Liver (tissue), 9 donors: ENCODE measurements around the gene UBXN1. TPM values are rescaled to one million over a fixed set of nuclear protein-coding genes. Genes with fewer than 3 reads are reported as not detected.
"Not testable (repeated sequence)": the region's sequence is repeated elsewhere in the genome, so short reads cannot be mapped to it uniquely, and the experiment has no call there.

Experiments
- DNase-seq: peaks from one replicate; pipeline ENCODE4 v3.0.0-alpha.2; 2017; ENCODE audit warnings: low spot score
- H3K27ac ChIP-seq, 2 donors: one replicate each; pipeline ENCODE4 v1.7.0; 2013; ENCODE audit warnings: inconsistent platforms in 2 of 2, low read length in 2 of 2, control low read depth in 1 of 2, low read depth in 1 of 2, mild to moderate bottlenecking in 1 of 2
- H3K27me3 ChIP-seq, 4 donors: one replicate each; pipeline versions ENCODE4 v1.6.1 to v1.7.0; 2013; ENCODE audit warnings: low read length in 3 of 4, inconsistent platforms in 1 of 4, mild to moderate bottlenecking in 1 of 4, moderate library complexity in 1 of 4; ENCODE audit not compliant: control insufficient read depth in 4 of 4, insufficient read depth in 4 of 4
- H3K36me3 ChIP-seq, 4 donors: one replicate each; pipeline versions ENCODE4 v1.6.1 to v1.7.0; 2013; ENCODE audit warnings: low read length in 3 of 4, mild to moderate bottlenecking in 3 of 4, low read depth in 1 of 4, moderate library complexity in 1 of 4; ENCODE audit not compliant: control insufficient read depth in 4 of 4, insufficient read depth in 3 of 4
- H3K4me1 ChIP-seq, 4 donors: one replicate each; pipeline versions ENCODE4 v1.6.1 to v1.7.0; 2013; ENCODE audit warnings: low read length in 3 of 4, mild to moderate bottlenecking in 3 of 4, moderate library complexity in 1 of 4; ENCODE audit not compliant: control insufficient read depth in 4 of 4, insufficient read depth in 4 of 4
- H3K4me3 ChIP-seq, 3 donors: one replicate each; pipeline versions ENCODE4 v1.6.1 to v1.7.0; 2013; ENCODE audit warnings: low read length in 3 of 3, control low read depth in 1 of 3, low read depth in 1 of 3, mild to moderate bottlenecking in 1 of 3
- H3K9ac ChIP-seq, 2 donors: one replicate each; pipeline ENCODE4 v1.7.0; 2013; ENCODE audit warnings: low read length in 2 of 2, mild to moderate bottlenecking in 2 of 2, moderate library complexity in 2 of 2, control low read depth in 1 of 2, low read depth in 1 of 2
- H3K9me3 ChIP-seq, 4 donors: one replicate each; pipeline versions ENCODE4 v1.6.1 to v1.7.0; 2013; ENCODE audit warnings: low read length in 3 of 4; ENCODE audit not compliant: control insufficient read depth in 4 of 4
- ATF3 ChIP-seq: IDR thresholded peaks from 2 replicates; pipeline ENCODE4 v1.6.1; 2016; ENCODE audit warnings: antibody characterized with exemption
- CTCF ChIP-seq: fragments of 150-350 bp; IDR thresholded peaks from 2 replicates; pipeline ENCODE4 v1.5.1; 2017; ENCODE audit warnings: improper control_type of control experiment, low read depth, low read length; ENCODE audit not compliant: missing input control
- EGR1 ChIP-seq, 2 donors: IDR thresholded peaks; 2 replicates each; pipeline ENCODE4 v1.6.1; 2016 to 2018; ENCODE audit warnings: antibody characterized with exemption in 2 of 2, low read depth in 2 of 2
- FOXA1 ChIP-seq: IDR thresholded peaks from 2 replicates; pipeline ENCODE4 v1.6.1; 2016; ENCODE audit warnings: antibody characterized with exemption
- FOXA2 ChIP-seq: IDR thresholded peaks from 2 replicates; pipeline ENCODE4 v1.6.1; 2016; ENCODE audit warnings: antibody characterized with exemption
- GABPA ChIP-seq, 2 donors: IDR thresholded peaks in 1 of 2; conservative IDR thresholded peaks in 1 of 2; 2 replicates each; pipeline ENCODE4 v1.6.1; 2016; ENCODE audit warnings: antibody characterized with exemption in 2 of 2, mild to moderate bottlenecking in 1 of 2, moderate library complexity in 1 of 2
- HNF4A ChIP-seq, 2 donors: conservative IDR thresholded peaks; 2 replicates each; pipeline ENCODE4 v1.6.1; 2016; ENCODE audit warnings: antibody characterized with exemption in 2 of 2, mild to moderate bottlenecking in 2 of 2
- HNF4G ChIP-seq: IDR thresholded peaks from 2 replicates; pipeline ENCODE4 v1.6.1; 2016; ENCODE audit warnings: antibody characterized with exemption
- JUND ChIP-seq, 2 donors: IDR thresholded peaks; 2 replicates each; pipeline ENCODE4 v1.6.1; 2016; ENCODE audit warnings: antibody characterized with exemption in 2 of 2
- MAX ChIP-seq: IDR thresholded peaks from 2 replicates; pipeline ENCODE4 v1.6.1; 2016; ENCODE audit warnings: antibody characterized with exemption
- NR2F2 ChIP-seq: IDR thresholded peaks from 2 replicates; pipeline ENCODE4 v1.6.1; 2016; ENCODE audit warnings: antibody characterized with exemption
- RAD21 ChIP-seq, 2 donors: IDR thresholded peaks; 2 replicates each; pipeline ENCODE4 v1.6.1; 2016; ENCODE audit warnings: antibody characterized with exemption in 2 of 2, mild to moderate bottlenecking in 2 of 2
- REST ChIP-seq: IDR thresholded peaks from 2 replicates; pipeline ENCODE4 v1.6.1; 2016; ENCODE audit warnings: antibody characterized with exemption, mild to moderate bottlenecking
- RXRA ChIP-seq, 2 donors: IDR thresholded peaks; 2 replicates each; pipeline ENCODE4 v1.6.1; 2017 to 2018; ENCODE audit warnings: antibody characterized with exemption in 2 of 2, mild to moderate bottlenecking in 1 of 2
- SP1 ChIP-seq: IDR thresholded peaks from 2 replicates; pipeline ENCODE4 v1.6.1; 2018; ENCODE audit warnings: antibody characterized with exemption, mild to moderate bottlenecking
- TAF1 ChIP-seq: conservative IDR thresholded peaks from 2 replicates; pipeline ENCODE4 v1.6.1; 2016; ENCODE audit warnings: antibody characterized with exemption, mild to moderate bottlenecking
- YY1 ChIP-seq: IDR thresholded peaks from 2 replicates; pipeline ENCODE4 v1.6.1; 2016; ENCODE audit warnings: antibody characterized with exemption, mild to moderate bottlenecking
- WGBS: extraction: QIAGEN DNeasy Blood & Tissue Kit; methylation state at CpG from one replicate; pipeline ENCODE4 v1.1.7; 2013; 5-methylcytosine and 5-hydroxymethylcytosine counted together
- polyA plus RNA-seq, 2 donors: library from polyadenylated mRNA; stranded (reverse) in 1 of 2; unstranded in 1 of 2; fragments of 200-250 nt in 1 of 2; fragments of >200 nt in 1 of 2; fragmentation: Nextera tagmentation in 1 of 2; extraction: Ambion mirVana in 1 of 2; gene quantifications; one replicate each; pipeline versions ENCODE4 v1.2.1 to v1.2.3, GENCODE V29; 2013 to 2015
- total RNA-seq, 2 donors: library from RNA; depleted of rRNA; stranded (reverse); fragments of >200 nt; gene quantifications; one replicate each; pipeline ENCODE4 v1.2.3, GENCODE V29; 2014
- donor health status: healthy.
- donor health status: healthy.
- donor health status: healthy.
- donor health status: healthy.
- donor health status: healthy.

UBXN1 gene
- total and polyA plus RNA-seq, 4 donors = 31.4 to 45.7 (median 41.2) TPM

GRCh38 chr11:62694455-62695167 lies 15.7 kb upstream of the UBXN1 start:
- WGBS = 56% methylated on average over 14 of the region's 14 CpGs
- Histone ChIP-seq H3K27me3 (no peaks in the 10 kb centered on the region), H3K9ac (no peak overlapping the region), H3K36me3 (peaks cover 8 to 24% (median 18%) of the 10 kb centered on the region in 4 donors), H3K4me3 (no peak overlapping the region), H3K4me1 (peaks cover 0 to 5% (median 1%) of the 10 kb centered on the region in 4 donors), H3K27ac (no peak overlapping the region), H3K9me3 (no peaks in the 10 kb centered on the region)
- DNase-seq = peak; percentile 84
- TF ChIP-seq HNF4A (conservative IDR thresholded peaks at IDR 0.05) (peak in 1 of 2 donors; percentile 16), FOXA1 (no peak), JUND (IDR thresholded peaks at IDR 0.05) (no peak), GABPA (IDR thresholded peaks at IDR 0.05 in 1 of 2, conservative IDR thresholded peaks at IDR 0.05 in 1 of 2) (peak in 1 of 2 donors; percentile 30), TAF1 (no peak), RXRA (IDR thresholded peaks at IDR 0.05) (peak; percentile 12 to 37), EGR1 (IDR thresholded peaks at IDR 0.05; ENCODE audit: low read depth in 2 of 2) (no peak), CTCF (peak; percentile 70), RAD21 (IDR thresholded peaks at IDR 0.05) (peak; percentile 80 to 88)

- peaks cover 6 to 24% (median 18%) of the 10 kb centered on the region in 4 donors for H3K36me3 ChIP-seq
- not testable (repeated sequence) for H3K27me3 ChIP-seq, H3K4me3 ChIP-seq, H3K4me1 ChIP-seq, DNase-seq, H3K9me3 ChIP-seq, H3K27ac ChIP-seq, H3K9ac ChIP-seq
- WGBS = 81% methylated on average over 4 of the region's 4 CpGs
Observed at GRCh38 chr11:62693624-62694023, 14.8 kb upstream of the UBXN1 start.

- peaks cover 0 to 10% (median 3%) of the 10 kb centered on the region in 4 donors for H3K4me1 ChIP-seq
- no peaks in the 10 kb centered on the region for H3K27me3 ChIP-seq
- no peak within 1 kb of the TSS for H3K27ac ChIP-seq
- WGBS = 76% methylated on average over 11 of the region's 11 CpGs
- no peak within 1 kb of the TSS for H3K9ac ChIP-seq
- no peaks in the 10 kb centered on the region for H3K9me3 ChIP-seq
- peaks cover 6 to 24% (median 18%) of the 10 kb centered on the region in 4 donors for H3K36me3 ChIP-seq
- no peak within 1 kb of the TSS for H3K4me3 ChIP-seq
- no peak for DNase-seq
- TF ChIP-seq FOXA2 = no peak
- TF ChIP-seq RXRA (IDR thresholded peaks at IDR 0.05) = no peak
- no peak for TF ChIP-seq NR2F2
- no peak for TF ChIP-seq JUND (IDR thresholded peaks at IDR 0.05)
- no peak for TF ChIP-seq YY1
- TF ChIP-seq GABPA (IDR thresholded peaks at IDR 0.05 in 1 of 2, conservative IDR thresholded peaks at IDR 0.05 in 1 of 2) = no peak
- no peak for TF ChIP-seq MAX
- TF ChIP-seq RAD21 (IDR thresholded peaks at IDR 0.05) = no peak
- TF ChIP-seq HNF4A (conservative IDR thresholded peaks at IDR 0.05) = no peak
- TF ChIP-seq HNF4G = no peak
- no peak for TF ChIP-seq EGR1 (IDR thresholded peaks at IDR 0.05; ENCODE audit: low read depth in 2 of 2)
- TF ChIP-seq REST = no peak
- TF ChIP-seq ATF3 = no peak
- TF ChIP-seq CTCF = no peak
- TF ChIP-seq SP1 = no peak
- TF ChIP-seq TAF1 = no peak
Observed at GRCh38 chr11:62689421-62690183, 10.7 kb upstream of the UBXN1 start, which contains the start of gene LRRN4CL. TSS of gene LRRN4CL (minus strand) at chr11:62689530. CDS start at chr11:62688508, 1,022 bp downstream.
